ENCODE measurements around the gene AHDC1.
"Not testable (repeated sequence)": the region's sequence is repeated elsewhere in the genome, so short reads cannot be mapped to it uniquely, and the experiment has no call there.

The AHDC1 gene

DNA sequence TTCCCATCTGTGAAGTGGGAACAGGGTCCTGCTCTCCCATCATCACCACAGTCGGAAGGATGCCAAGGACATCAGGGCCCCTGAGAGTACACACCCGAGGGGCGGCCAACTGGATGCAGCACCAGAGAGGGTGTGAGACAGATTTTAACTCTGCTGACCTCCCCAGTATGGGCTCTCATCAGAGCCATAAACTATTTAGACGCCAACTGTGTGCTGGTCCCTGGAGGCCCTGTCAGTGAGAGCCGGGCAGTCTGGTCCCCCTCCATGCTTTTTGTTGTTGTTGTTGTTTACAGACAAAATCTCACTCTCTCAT lies 29.3 kb upstream of the AHDC1 start:
- DNase-seq (ENCODE audit: low read depth in 4 of 4, low spot score in 1 of 4): no peak

DNA sequence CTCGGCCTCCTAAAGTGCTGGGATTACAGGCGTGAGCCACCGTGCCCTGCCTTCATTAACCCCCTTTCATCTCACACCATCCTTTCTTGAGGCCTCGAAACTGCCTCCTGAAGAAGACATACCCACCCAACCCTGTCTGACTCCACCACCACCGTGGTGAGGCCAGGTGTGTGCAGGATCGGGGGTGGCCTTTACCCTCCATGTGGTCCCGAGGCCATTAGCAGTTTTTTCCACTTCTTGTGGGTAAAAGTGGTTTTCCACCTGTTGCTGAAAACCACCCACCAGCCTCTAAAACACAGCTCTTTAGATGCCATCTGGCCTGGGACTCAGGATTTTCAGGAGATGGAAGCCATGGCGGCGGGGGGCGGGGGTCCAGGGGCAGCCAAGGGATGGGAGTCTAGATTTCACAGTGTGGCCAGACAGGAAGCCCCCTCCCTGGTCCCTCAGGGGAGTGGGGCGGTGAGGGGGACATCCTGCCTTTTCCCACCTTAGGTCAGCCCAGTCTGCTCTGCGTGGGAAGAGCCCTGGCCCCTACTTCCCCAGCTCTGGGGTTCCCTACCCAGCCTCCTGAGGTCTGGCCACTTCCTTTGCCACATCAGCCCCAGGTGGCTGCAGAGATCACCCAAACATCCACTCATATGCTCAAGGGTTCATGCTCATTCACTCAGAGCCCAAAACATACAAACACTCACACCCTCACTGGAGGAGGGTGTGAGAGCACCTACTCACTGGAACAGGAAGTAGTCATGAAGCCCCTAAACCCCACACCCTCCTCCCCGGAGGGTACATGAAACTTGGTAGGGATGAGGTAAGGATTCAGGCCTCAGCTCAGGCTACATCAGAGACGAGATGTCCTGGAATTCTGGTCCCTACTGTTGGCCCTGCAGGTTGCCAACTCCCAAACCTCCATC lies 28.7 kb upstream of the AHDC1 start:
- peak in 1 of 4 experiments; percentile 58 for DNase-seq (ENCODE audit: low read depth in 4 of 4, low spot score in 1 of 4)

DNA sequence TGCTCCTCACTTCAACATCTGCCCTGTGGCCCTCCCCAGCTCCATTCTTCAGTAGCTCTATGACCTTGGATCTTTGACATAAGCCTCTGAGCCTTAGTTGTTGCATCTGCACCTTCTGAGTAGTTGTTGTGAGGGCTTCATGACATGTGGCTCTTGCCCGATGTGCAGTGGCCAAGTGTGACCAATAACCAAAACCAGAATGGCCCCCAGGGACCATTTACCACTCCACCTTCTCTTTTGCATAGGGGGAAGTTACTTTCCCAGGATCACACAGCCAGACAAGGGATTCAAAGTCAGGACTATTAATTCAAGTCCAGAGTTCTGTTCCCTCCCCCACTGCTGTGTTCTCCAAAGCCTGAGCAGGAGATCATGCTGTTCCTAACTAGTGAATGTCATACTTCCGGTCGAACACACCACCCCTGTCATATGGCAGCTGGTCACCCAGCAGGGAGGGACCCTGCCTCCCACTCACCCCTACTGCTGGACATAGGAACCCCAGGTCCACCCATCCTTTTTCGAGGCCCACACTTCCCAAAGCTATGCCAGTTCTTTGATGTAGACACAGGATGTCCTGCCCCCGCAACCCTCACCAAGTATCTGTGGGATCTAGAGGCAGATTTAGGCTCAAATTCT lies 27.0 kb upstream of the AHDC1 start:
- DNase-seq (ENCODE audit: low read depth in 4 of 4, low spot score in 1 of 4): no peak

DNA sequence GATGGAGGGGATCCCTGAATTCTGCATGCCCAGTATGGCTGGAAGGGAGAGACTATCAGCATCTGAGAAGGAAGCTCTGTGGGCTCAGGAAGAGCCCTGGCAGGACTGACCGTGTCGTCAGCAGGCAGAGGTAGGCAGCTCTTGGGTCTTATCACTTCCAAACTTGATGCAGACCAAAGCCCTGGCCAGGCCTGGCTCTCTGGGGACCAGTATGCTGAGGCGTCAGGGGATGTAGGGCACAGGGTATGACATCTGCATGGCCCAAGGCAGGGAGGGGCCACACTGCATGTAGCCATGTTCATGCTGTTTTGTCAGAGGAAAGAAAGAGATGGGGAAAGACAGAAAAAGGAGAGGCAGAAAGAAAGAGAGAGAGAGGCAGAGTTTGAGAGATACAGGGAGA lies 24.8 kb upstream of the AHDC1 start:
- DNase-seq (ENCODE audit: low read depth in 4 of 4, low spot score in 1 of 4): no peak

DNA sequence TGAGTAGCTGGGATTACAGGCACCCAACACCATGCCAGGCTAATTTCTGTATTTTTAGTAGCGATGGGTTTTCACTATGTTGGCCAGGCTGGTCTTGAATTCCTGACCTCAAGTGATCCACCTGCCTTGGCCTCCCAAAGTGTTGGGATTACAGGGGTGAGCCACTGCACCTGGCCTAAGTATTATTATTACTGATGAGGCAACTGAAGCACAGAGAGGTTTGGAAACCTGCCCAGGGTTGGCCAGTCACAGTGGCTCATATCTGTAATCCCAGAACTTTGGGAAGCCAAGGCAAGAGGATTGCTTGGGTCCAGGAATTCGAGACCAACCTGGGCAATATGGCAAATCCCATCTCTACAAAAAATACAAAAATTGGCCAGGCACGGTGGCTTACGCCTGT lies 23.8 kb upstream of the AHDC1 start:
- DNase-seq (ENCODE audit: low read depth in 4 of 4, low spot score in 1 of 4): not testable (repeated sequence)

DNA sequence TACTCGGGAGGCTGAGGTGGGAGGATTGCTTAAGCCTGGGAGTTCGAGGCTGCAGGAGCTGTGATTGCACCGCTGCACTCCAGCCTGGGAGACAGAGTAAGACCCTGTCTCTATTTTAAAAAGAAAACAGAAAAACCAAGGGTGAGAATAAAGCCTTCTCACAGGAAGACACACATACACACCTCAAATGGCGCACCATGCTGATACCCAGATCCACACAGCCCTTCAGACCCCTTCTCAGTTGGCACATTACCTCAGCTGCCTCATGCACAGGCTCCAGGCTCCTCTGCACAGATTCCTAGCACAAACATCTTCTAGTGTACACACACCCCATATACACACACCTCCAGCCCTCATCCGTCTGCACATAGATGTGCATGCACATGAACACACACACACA lies 23.1 kb upstream of the AHDC1 start:
- DNase-seq (ENCODE audit: low read depth in 4 of 4, low spot score in 1 of 4): no peak

DNA sequence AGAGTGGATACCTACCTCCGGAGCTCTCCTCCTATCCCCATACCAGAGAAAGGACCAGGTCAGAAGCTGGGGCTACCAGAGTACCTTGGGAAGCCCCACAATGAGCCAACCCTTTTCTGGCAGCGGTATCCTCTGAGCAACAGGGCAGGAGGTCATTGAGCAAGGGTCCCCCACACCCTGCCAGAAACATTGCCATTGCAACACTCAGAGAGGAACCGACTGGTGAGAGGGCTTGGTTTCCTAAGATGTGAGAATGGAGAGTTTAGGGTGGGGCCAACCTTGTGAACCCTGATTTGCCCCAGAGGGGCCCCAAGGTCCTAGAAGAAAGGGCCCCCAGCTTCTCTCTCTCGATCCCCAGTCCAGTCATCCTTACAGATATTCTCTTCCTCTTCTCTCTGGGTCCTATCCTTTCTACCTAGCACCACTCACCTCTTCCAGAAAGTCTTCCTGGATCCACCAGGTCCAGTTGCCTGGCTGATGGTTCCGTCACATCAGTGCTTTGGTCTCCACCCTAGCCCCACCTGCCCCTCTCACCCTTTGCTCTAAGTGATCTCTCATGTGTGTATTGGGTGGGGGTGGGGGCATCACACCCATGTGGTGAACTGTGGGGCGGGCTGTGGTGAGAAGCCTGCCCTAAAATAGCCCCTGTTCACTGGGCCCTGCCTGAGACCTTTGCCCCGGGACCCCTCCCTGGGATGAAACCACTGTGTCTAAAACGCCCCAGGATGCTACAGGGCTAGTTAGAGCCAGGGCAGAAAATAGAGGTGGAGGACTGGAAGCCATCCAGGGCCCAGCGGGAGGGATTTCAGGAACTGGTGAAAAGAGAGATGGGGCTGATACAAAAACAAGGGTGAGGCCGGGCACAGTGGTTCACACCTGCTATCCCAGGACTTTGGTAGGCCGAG lies 22.3 kb upstream of the AHDC1 start:
- DNase-seq (ENCODE audit: low read depth in 4 of 4, low spot score in 1 of 4): no peak

DNA sequence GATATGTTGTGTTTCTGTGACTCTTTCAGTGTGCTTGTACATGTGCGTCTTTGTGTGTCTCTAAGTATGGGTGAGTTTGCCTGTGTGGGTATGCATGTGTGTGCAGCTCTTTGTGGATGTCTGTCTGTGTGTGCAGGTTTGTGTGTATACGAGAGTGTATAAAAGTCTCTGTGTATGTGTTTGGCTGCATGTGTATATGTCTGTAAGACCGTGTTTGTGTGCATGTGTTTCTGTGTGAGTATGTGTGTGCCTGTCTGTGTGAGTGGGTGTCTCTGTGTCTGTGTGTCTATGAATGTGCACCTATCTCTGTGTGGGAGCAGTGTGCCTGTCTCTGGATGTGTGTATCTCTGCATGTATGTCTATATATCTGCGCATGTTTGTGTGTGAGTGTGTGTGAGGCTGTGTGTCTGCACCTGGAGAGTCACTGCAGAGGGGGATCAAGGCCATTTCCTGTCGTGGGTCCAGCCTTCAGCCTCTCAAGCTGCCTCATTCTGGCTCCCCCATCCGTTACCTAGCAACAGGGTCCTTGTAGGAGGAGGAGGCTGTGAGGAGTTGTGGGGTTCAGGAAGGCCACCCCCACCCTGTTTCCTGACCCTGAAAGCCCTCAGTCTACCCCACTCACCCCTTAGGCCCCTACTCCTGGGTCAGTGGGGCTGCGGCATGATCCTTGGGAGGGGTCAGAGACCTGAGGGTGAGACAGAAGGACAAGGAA lies 20.7 kb upstream of the AHDC1 start:
- DNase-seq (ENCODE audit: low read depth in 4 of 4, low spot score in 1 of 4): no peak

DNA sequence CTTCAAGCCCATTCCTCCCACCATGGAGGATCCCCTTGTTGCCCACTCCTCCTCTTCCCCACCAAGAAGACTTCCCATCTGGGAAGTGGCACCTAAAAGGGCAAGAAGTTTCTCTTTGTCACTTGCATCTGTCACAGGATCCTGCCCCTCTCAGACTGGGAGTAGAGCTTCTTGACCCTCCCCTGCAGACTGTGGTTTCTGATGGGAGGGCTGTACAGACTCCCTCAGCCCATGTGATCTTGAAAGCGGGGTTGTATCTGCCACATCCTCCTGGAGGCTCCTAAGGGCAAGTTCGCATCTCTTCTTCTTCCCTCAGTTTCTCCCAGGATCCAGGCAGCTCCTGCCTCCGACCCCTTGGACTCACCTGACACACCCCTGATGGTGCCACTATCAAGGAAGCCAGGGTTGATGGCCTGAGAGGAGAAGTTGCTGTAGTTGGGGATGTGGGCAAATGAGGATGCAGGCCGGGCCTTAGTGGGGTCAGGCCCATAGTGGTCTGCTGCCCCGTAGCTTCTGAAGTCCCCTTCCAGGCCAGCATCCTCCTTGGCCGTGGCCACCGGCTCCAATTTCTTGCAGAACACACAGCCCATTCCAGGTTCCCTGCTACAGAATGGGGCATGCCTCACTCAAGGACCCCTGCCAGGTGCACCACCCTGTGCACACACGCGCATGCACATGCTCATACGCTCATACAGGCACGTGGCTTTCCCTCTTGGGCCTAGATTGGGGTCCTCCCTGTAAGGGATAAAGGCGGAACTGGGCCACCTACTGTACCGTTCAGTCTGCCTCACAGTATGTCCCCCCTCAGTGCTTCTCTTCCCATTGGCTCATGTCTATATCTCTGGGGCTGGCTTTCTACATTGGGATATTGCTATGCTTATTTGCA lies 19.6 kb upstream of the AHDC1 start:
- DNase-seq (ENCODE audit: low read depth in 4 of 4, low spot score in 1 of 4): no peak

DNA sequence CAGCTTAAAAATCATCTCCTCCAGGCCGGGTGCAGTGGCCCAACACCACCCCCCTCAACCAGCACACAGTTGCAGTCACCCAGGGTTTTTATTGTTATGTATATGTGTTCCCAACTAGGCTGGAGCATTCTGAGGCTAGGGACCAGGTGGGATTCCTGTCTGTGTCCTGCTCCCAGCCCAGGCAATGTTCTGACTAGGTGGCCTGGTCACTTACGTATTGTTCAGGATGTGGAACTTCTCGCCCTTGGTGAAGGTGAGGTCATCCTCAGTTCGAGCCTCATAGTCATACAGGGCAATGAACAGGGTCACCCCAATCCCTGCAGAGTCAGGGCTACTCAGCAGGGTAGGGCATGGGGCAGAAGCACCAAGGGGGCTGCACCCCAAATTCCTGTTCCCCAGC lies 18.9 kb upstream of the AHDC1 start:
- DNase-seq (ENCODE audit: low read depth in 4 of 4, low spot score in 1 of 4): no peak

DNA sequence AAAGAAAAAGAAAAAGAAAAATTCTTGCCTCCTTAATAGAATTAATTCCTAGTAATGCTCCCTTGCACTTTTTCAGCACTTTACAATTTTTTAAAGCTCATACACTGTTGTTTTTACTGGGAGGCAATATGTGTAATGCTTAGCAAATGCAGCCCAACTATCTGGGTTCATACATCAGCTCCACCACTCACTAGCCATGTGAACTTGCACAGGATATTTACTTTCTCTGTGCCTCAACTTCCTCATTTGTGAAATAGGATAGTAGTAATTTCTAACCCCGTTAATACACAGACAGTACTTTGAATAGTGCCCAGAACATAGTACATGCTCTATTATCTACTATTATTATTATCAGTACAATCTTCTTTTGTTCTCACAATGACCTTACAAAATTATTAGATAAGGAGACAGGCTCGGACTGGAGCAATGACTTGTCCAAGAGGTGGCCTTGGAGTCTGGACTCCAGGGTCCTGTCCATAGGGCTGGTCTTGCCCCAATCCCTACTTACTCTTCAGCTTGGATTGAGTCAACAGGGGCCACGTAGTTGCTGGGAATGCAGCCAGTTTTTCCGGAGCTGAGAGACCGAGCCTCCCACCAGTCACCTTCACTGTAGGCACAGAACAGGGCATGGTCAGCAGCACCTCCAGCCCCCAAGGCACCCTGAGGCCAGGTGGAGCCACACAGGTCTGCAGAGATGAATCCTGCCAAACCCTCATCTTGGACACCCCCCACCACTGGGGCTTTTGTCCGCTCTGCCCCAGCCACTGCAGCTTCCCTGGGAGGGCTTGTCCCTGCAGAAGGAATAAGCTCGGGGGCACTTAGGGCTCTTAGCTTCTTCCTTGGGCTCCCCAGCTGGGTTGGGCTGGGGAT lies 17.3 kb upstream of the AHDC1 start:
- no peak for DNase-seq (ENCODE audit: low read depth in 4 of 4, low spot score in 1 of 4)

DNA sequence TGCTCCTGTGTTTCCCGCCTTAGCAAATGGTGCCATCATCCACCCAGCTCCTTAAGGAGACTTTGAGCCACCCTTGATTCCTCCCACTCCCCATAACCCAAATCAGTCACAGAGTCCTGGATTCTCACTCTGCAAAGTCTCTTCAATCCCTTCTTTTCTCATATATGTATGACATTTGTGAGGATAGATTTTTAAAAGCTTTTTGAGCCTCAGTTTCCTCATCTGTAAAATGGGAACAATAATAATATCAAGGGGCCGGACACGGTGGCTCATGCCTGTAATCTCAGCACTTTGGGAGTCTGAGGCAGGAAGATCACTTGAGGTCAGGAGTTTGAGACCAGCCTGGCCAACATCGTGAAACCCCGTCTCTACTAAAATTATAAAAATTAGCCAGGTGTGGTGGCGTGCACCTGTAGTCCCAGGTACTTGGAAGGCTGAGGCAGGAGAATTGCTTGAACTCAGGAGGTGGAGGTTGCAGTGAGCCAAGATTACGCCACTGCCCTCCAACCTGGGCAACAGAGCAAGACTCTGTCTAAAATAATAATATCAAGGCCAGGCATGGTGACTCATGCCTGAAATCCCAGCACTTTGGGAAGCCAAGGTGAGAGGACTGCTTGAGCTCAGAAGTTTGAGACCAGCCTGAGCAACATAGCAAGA lies 16.0 kb upstream of the AHDC1 start:
- DNase-seq (ENCODE audit: low read depth in 4 of 4, low spot score in 1 of 4): not testable (repeated sequence)

DNA sequence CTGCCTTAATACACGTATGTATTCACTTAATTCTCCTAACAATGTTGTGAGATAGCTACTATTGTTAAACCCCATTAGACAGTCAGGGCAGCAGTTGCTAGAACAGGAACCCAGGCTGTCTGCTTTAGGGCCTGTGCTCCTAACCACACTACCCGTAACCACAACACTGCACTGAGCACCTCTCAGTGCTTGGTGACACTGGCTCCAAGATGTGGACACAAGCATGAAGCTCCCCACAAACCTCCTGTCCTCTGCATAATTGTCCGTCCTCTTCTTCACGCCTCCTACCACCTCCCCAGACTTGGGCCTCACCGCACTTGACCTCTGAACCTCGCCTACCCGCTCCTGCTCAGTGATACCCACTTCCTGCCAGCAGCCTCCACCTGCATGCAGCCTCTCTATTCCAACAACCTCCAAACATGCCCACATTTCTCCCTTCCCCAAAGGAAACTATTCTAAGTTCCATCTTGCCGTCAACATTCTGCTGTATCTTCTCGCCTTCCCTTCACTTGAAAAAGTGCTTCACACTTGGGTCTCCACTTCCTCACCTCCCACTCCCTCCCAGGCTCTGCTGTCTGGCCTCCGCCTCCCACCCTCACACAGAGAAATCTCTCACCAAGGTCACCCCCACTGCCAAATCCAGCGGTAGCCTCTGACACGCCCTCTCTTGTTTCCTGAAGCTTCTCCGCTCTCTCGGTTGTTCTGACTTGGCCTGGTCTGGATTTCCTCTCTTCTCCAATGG lies 14.6 kb upstream of the AHDC1 start:
- DNase-seq (ENCODE audit: low read depth in 4 of 4, low spot score in 1 of 4): no peak

DNA sequence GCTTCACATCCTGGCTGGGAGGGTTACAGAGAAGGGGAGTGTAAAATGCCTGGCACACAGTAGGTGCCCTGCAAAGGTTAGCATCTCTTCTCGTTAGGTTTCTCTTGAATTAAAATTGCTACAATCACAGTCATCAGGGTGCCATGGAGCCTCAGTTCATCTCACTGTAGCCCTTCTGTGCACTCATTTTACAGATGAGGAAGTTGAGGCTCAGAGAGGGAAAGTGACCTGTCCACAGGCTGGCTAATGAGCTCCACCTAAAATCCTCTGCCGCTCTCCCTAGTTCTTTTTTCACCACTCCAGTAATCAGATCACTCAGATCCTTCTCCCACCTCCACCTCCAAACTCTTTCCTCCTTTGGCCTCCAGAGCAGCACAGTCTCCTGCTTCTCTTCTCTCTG lies 13.5 kb upstream of the AHDC1 start:
- DNase-seq (ENCODE audit: low read depth in 4 of 4, low spot score in 1 of 4): no peak

DNA sequence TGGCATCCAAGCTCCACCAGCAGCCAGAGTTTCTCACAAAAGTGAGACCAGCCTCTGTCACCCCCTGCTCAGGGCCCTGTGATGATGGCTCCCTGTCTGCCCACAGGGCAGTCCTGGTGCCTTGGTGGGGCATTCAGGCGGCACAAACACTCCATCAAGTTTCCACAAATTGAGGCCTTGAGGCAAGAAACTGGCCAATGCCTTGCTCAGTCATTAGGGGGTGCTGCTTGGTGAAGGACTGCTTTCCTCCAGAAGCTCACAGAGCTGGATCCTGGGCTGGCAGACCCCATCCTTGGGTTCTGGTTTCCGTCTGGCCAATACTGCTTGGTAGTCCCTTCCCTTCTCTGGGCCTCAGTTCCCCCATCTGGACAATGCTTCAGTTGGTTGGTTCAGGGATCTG lies 12.5 kb upstream of the AHDC1 start:
- DNase-seq (ENCODE audit: low read depth in 4 of 4, low spot score in 1 of 4): no peak

DNA sequence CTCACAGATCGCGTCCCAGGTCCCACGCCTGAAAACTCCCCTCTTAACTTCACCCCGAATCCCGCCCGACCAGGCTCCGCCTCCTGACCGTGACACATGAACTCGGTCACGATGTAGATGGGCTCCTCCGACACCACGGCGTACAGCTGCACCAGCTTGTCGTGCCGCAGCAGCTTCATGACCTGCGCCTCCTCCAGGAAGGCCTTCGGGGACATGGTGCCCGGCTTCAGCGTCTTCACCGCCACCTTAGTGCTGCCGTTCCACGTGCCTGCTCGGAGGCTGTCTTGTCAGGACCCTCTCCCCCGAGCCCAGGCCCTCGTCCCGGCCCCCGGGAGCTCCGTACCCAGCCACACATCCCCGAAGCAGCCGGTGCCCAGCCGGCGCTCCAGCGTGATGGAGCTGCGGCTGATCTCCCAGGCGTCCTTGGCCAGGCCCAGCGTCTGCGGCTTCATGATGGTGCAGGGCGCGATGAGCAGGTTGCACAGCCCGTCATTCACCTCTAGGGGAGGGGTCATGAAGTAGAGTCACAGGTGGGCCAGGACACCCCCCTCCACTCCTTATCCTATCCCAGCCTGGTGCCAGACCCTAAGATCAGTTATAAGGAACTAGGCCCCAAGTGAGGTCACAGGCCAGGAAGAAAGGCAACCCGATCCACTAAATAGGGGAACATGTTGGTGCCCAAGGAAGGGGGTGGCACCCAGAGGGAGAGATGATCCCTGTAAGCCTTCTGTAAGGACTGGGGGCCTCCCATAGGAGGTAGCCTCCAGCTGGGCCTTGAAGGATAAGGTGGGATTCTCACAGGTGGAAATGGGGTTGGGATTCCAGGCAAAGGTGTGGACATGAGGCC lies 11.6 kb upstream of the AHDC1 start:
- no peak for DNase-seq (ENCODE audit: low read depth in 4 of 4, low spot score in 1 of 4)
